ENCODE measurements around the gene SLC9B2.
"Not testable (repeated sequence)": the region's sequence is repeated elsewhere in the genome, so short reads cannot be mapped to it uniquely, and the experiment has no call there.

The SLC9B2 gene

GRCh38 chr4:103019308-103020124 lies 57.0 kb downstream of the SLC9B2 start, which contains the start of gene SLC9B1:
SLC9B1 (minus strand) TSS chr4:103019705; CDS start chr4:102991711, 27,994 bp downstream.
- peak; percentile 95 for DNase-seq (ENCODE audit: low read depth)

DNA sequence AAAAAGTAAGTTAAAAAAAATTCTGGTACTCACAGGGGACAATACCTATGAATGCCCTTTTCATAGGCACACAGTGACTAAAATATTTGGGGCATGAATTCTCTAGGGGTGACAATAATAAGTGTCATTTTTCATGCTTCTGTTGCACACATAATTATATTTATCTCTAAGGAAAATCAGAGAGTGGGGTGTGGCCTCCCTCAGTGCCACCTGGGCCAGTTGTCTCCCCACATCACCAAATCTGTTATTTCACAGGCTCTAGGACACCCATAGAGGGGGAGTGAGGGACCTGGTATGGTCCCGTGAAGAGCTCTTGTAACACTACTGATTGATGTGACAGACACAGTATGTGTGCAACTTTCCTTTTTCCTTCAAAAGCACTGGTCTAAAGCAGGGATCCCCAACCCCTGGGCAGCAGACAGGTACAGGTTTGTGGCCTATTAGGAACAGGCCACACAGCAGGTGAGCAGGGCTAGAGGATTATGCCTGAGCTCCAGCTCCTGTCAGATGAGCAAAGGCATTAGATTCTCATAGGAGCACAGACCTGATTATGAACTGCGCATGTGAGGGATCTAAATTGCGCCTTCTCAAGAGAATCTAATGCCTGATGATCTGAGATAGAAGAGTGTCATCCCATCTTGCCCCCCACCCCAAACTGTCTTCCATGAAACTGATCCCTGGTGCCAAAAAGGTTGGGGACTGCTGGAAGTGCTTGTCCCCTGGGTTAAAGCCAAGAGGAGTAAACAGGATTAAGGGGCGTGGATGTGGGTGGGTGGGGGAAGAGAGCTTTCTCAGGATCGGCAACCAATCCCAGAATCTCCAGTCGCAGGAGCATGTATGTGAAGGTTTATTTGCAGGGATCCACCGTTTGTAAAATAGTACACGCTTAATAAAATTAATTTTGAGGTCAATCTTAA lies 57.9 kb downstream of the SLC9B2 start:
- DNase-seq (ENCODE audit: low read depth), result peak; percentile 39

GRCh38 chr4:103012551-103012950 lies 64.0 kb downstream of the SLC9B2 start:
- no peak for DNase-seq (ENCODE audit: low read depth)

GRCh38 chr4:103012060-103012459 lies 64.5 kb downstream of the SLC9B2 start:
- DNase-seq (ENCODE audit: low read depth), result peak; percentile 18

- DNase-seq (ENCODE audit: low read depth), result peak; percentile 10
Measured at GRCh38 chr4:103011378-103012025, 65.1 kb downstream of the SLC9B2 start.

- no peak for DNase-seq (ENCODE audit: low read depth)
Measured at GRCh38 chr4:103010804-103011203, 65.8 kb downstream of the SLC9B2 start.

DNA sequence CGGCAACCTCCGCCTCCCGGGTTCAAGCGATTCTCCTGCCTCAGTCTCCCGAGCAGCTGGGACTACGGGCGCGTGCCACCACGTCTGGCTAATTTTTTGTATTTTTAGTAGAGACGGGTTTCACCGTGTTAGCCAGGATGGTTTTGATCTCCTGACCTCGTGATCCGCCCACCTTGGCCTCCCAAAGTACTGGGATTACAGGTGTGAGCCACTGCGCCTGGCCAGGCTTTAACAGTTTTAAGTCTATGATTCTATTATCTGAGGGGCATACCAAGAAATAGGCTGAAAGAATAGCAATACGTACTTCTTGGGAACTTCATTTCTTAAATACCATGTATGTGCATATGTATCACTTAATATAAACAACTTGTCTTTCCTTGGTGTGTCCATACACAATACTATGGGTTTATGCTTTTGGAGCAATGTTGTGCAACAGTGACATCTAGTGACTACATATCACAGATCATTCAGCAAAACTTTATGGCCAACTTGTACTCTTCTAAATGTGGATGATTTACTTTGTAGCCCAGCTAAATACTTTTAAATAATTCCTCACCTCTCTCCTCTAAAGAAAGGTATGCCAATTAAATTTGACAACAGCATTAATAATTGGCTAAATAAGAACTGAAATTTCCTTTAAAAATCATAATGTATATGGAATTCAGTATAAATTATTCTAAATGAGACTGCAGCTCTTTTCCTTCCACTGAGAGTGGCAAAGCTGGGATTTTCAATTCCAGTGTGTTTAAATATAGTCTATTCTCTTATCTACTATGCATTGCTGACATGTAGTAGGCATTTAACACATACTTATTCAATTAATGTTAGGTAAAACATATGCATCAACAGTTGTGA lies 67.5 kb downstream of the SLC9B2 start:
- DNase-seq (ENCODE audit: low read depth), result peak; percentile 69

- DNase-seq (ENCODE audit: low read depth), result peak; percentile 13
Measured at GRCh38 chr4:103002551-103002950, 74.0 kb downstream of the SLC9B2 start.

DNA sequence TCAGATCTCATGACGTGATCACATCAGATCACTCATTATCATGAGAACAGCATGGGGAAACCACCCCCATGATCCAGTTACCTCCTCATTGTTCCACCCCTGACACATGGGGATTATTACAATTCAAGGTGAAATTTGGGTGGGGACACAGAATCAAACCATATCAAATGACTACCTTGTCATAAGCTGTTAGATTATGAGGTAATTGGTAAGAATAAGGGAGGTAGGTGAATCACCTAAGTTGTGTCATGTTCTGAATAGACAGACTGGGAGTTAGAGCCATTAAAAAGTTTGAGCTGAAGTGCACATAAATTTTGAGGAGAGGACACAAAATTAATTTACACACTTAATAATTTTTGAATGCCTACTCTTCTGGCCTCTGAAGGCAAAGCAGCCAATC lies 81.8 kb downstream of the SLC9B2 start:
- DNase-seq (ENCODE audit: low read depth), result no peak

- not testable (repeated sequence) for DNase-seq (ENCODE audit: low read depth)
Measured at GRCh38 chr4:102993985-102994384, 82.6 kb downstream of the SLC9B2 start.

DNA sequence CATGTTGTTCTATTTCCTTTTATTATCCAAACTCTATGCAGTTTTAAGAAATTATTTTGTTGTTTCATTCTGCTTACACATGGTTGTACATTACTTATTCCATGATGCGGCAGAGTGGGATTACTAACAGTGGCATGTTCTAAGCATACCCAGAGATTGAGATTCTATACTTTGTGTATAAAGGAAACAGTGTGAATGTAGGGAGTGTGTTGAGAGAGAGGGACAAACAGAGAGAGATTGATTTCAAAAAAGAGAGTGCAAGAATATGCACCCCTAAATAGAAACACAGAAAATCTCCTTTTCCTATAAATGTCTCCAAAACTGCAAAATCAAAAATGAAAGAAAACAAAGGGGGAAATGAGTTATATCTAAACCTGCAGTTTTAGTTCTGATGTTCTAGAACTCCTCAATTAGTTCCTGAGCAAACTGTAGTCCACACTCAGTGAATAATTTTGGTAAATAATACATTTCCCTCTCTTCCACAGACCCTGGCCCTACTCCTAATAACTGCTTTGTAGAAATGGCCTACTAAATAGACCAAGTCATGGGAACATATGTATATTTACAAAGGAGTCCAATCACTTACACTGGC lies 88.0 kb downstream of the SLC9B2 start:
- no peak for DNase-seq (ENCODE audit: low read depth)

DNA sequence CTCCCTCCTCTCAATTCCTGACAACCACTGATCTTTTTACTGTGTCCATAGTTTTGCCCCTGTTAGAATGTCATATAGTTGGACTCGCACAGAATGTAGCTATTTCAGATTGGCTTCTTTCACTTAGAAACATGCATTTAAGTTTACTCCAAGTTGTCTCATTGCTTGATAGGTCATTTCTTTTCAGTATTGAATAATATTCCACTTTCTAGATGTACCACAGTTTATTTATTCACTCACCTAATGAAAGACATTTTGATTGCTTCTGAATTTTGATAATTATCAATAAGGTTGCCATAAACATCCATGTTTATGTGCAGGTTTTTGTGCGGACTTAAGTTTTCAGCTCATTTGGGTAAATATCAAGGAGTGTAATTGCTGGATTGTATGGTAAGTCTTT lies 95.6 kb downstream of the SLC9B2 start:
- no peak for DNase-seq (ENCODE audit: low read depth)
